NCI-H1092 (cell line): ENCODE data around the gene KDM3B.
"Not testable (repeated sequence)": the region's sequence is repeated elsewhere in the genome, so short reads cannot be mapped to it uniquely, and the experiment has no call there.

Experiments
- DNase-seq: peaks from one replicate; lab custom pipeline; 2025; lab: John Stamatoyannopoulos, UW

KDM3B gene

DNA sequence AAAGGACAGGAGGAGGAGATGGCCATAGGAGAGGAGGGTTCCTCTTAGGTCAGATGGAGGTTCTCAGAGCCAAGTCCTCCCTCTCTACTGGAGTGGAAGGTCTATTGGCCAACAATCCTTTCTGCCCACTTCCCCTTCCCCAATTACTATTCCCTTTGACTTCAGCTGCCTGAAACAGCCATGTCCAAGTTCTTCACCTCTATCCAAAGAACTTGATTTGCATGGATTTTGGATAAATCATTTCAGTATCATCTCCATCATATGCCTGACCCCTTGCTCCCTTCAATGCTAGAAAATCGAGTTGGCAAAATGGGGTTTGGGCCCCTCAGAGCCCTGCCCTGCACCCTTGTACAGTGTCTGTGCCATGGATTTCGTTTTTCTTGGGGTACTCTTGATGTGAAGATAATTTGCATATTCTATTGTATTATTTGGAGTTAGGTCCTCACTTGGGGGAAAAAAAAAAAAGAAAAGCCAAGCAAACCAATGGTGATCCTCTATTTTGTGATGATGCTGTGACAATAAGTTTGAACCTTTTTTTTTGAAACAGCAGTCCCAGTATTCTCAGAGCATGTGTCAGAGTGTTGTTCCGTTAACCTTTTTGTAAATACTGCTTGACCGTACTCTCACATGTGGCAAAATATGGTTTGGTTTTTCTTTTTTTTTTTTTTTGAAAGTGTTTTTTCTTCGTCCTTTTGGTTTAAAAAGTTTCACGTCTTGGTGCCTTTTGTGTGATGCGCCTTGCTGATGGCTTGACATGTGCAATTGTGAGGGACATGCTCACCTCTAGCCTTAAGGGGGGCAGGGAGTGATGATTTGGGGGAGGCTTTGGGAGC lies 115.9 kb downstream of the KDM3B start:
- DNase-seq, result no peak

- DNase-seq, result no peak
Measured at GRCh38 chr5:138468966-138469539, 116.6 kb downstream of the KDM3B start.

GRCh38 chr5:138469540-138470321 lies 117.2 kb downstream of the KDM3B start:
- no peak for DNase-seq

- DNase-seq, result no peak
Measured at GRCh38 chr5:138470322-138471051, 118.0 kb downstream of the KDM3B start.

DNA sequence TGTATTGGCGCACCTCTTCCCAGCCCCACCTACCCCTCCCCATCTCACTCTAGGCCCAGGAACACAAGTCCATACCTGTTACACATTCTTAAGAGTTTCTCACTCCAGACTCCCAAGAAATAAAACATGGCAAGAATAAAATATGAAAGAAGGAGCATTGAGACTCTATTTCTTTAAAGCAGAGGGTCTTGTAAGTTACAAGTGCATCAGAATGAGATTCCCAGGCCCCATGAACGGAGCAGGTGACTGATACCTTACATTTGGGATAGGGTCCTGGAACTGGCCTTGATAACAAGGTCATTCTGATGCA lies 118.5 kb downstream of the KDM3B start:
- DNase-seq, result no peak

- no peak for DNase-seq
Measured at GRCh38 chr5:138472353-138472752, 119.9 kb downstream of the KDM3B start.

DNA sequence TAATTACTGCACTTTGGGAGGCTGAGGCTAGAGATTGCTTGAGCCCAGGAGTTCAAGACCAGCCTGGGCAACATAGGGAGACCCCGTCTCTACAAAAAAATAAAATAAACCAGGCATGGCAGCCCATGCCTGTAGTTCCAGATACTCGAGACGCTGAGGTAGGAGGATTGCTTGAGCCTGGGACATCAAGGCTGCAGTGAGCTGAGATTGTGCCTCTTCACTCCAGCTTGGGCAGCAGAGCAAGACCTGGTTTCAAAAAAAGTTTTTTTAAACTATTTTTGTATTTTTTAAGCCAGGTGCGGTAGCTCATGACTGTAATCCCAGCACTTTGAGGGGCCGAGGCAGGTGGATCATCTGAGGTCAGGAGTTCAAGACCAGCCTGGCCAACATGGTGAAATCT lies 120.7 kb downstream of the KDM3B start:
- DNase-seq, result not testable (repeated sequence)

DNA sequence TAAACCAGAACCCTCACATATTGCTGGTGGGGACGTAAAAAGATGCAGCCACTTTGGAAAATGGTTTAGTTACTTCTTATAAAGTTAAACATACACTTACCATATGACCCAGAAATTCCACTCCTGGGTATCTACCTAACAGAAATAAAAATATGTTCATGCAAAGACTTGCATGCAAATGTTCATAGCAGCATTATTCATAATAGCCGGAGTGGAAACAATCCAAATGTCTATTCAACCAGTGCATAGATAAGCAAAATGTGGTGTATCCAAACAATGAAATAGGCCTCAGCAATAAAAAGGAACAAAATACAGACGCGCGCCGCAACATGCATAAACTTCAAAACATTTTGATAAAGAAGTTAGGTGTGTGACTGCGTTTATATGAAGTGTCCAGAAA lies 124.4 kb downstream of the KDM3B start:
- DNase-seq, result no peak

- DNase-seq, result no peak
Measured at GRCh38 chr5:138482638-138483037, 130.2 kb downstream of the KDM3B start.
